ENCODE results near the gene SORCS1. TPM values are rescaled to one million over a fixed set of nuclear protein-coding genes. Genes with fewer than 3 reads are reported as not detected.
A peak's percentile ranks its signal among the peaks of the same experiment; 100 is the strongest.

SORCS1 gene
- total and polyA plus RNA-seq, 2 of the 13 experiments (the other 11 are each of a cell fraction or from before 2014, with no cell fraction given) = not detected

GRCh38 chr10:106931159-106931852, 233.2 kb downstream of the SORCS1 start (continued):
- TF ChIP-seq POLR2AphosphoS5 (IDR thresholded peaks at IDR 0.05; ENCODE audit: low read depth, low read length) (no peak), EP300 (IDR thresholded peaks at IDR 0.05; ENCODE audit: low read depth in 2 of 2, low read length in 2 of 2) (peak in 1 of 2 experiments; percentile 18; a peak in 1 of 4 replicates), EP300 (CRISPR knock-in tag; IDR thresholded peaks at IDR 0.05; ENCODE audit: borderline replicate concordance) (no peak), ZNF543 (CRISPR knock-in tag; IDR thresholded peaks at IDR 0.05) (no peak), ZBTB42 (CRISPR knock-in tag; IDR thresholded peaks at IDR 0.05) (no peak), ZBTB20 (CRISPR knock-in tag; IDR thresholded peaks at IDR 0.05; ENCODE audit: borderline replicate concordance, low read depth) (no peak), PCBP1 (IDR thresholded peaks at IDR 0.05; ENCODE audit: borderline replicate concordance, low read depth, low read length) (no peak), ARID4A (CRISPR knock-in tag; IDR thresholded peaks at IDR 0.05; ENCODE audit: borderline replicate concordance) (no peak), ATF4 (CRISPR knock-in tag; IDR thresholded peaks at IDR 0.05) (0 out of 4 replicates have a peak, but pooled peaks of 1 of the 2 experiments have one; percentile 25), KLF16 (CRISPR knock-in tag; IDR thresholded peaks at IDR 0.05) (no peak), ELF1 (CRISPR knock-in tag; IDR thresholded peaks at IDR 0.05) (no peak), ZC3H13 (CRISPR knock-in tag; IDR thresholded peaks at IDR 0.05) (no peak), PITX1 (CRISPR knock-in tag; IDR thresholded peaks at IDR 0.05) (no peak), SNRNP70 (IDR thresholded peaks at IDR 0.05; ENCODE audit: low read depth, low read length) (no peak), AGO2 (optimal IDR thresholded peaks at IDR 0.05; ENCODE audit: low read depth, low read length) (no peak), RFX3 (CRISPR knock-in tag; IDR thresholded peaks at IDR 0.05) (no peak), AHDC1 (CRISPR knock-in tag; IDR thresholded peaks at IDR 0.05; ENCODE audit: borderline replicate concordance) (peak; percentile 51; the same call in 1 of the 2 replicates), ZNF224 (CRISPR knock-in tag; IDR thresholded peaks at IDR 0.05) (no peak), RARA (CRISPR knock-in tag; IDR thresholded peaks at IDR 0.05) (no peak), ZNF331 (CRISPR knock-in tag; IDR thresholded peaks at IDR 0.05) (no peak)

Data from HepG2 (cell line).